Fibroblast of the aortic adventitia (primary cell): ENCODE data around the gene ATF7IP2. TPM values are rescaled to one million over a fixed set of nuclear protein-coding genes. Genes with fewer than 3 reads are reported as not detected.

Experiments
- DNase-seq: peaks from one replicate; pipeline ENCODE4 v3.0.0-alpha.2; 2010; ENCODE audit warnings: low read depth
- H3K4me3 ChIP-seq: 2 replicates; pipeline ENCODE4 v1.5.1; 2011; ENCODE audit warnings: low read depth, mild to moderate bottlenecking, control low read depth, low read length, moderate library complexity
- small RNA-seq: library from RNA; depleted of rRNA; stranded (forward); fragments of <200 nt; gene quantifications from one replicate; pipeline ENCODE3, GENCODE V24; 2012
- total RNA-seq: library from RNA; depleted of rRNA; stranded (reverse); fragments of >200 nt; gene quantifications from 2 replicates; pipeline ENCODE4 v1.2.3, GENCODE V29; 2012; ENCODE audit warnings: low replicate concordance
- TF ChIP-seq, protein P1 (sequence below): IDR thresholded peaks from 2 replicates; pipeline ENCODE4 v1.5.1; 2011; ENCODE audit warnings: mild to moderate bottlenecking, low read length, control low read depth, inconsistent platforms; ENCODE audit not compliant: insufficient read depth

The ATF7IP2 gene
- total RNA-seq, 1 donor: 1.1 TPM

DNA sequence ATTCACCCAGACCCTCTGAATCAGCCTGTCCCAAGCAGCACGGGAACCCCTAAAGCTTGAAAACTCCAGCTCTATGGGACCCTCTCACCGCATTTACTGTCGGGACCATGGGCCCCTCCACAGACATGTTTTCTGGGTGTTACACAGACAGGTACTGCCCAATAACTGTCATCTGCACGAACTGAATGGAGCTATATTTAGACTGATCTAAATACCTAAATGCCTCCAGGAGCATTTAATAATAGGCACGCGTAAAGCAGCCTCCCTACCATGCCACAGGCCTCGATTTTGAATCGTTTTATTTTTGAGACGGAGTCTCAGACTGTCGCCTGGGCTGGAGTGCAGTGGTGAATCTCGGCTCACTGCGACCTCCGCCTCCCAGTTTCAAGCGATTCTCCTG, 144.8 kb downstream of the ATF7IP2 start:
- H3K4me3 ChIP-seq: no peak overlapping the region
- TF ChIP-seq, protein P1, sequence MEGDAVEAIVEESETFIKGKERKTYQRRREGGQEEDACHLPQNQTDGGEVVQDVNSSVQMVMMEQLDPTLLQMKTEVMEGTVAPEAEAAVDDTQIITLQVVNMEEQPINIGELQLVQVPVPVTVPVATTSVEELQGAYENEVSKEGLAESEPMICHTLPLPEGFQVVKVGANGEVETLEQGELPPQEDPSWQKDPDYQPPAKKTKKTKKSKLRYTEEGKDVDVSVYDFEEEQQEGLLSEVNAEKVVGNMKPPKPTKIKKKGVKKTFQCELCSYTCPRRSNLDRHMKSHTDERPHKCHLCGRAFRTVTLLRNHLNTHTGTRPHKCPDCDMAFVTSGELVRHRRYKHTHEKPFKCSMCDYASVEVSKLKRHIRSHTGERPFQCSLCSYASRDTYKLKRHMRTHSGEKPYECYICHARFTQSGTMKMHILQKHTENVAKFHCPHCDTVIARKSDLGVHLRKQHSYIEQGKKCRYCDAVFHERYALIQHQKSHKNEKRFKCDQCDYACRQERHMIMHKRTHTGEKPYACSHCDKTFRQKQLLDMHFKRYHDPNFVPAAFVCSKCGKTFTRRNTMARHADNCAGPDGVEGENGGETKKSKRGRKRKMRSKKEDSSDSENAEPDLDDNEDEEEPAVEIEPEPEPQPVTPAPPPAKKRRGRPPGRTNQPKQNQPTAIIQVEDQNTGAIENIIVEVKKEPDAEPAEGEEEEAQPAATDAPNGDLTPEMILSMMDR: no peak
- no peak for DNase-seq

DNA sequence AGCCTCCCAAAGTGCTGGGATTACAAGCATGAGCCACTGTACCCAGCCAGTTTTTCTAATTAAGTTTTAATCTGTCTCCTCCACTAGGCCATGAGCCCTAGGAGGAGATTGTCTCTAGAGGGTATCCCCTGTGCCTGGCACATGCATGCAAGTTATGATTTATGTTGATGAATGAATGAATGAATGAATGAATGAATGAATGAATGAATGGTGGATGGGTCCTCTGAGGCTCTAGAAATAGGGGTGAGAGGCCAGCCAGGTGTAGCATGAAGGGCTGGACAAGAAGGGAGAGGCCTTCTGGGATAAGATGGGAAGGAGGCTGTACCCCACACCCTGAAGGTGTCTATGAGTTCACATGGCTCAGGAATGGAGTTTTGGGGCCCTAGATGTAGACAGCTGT, 145.7 kb downstream of the ATF7IP2 start:
- H3K4me3 ChIP-seq: no peak overlapping the region
- DNase-seq: no peak
- TF ChIP-seq, protein P1: no peak

Small RNA genes within 50 kb of the gene (small RNA-seq; reads per million reads assigned to genes)
- not detected for gene RNU6-633P

Other genes starting within 250 kb of the ATF7IP2 start
- 0.33 and 3.4 TPM in 2 replicates for gene GRIN2A, start 203.6 kb upstream of the ATF7IP2 start, total RNA-seq
- gene EMP2, start 194.5 kb downstream of the ATF7IP2 start, total RNA-seq: 6.8 and 31.1 TPM in 2 replicates